ENCODE results near the gene SCAP. TPM values are rescaled to one million over a fixed set of nuclear protein-coding genes. Genes with fewer than 3 reads are reported as not detected.

The SCAP gene
- total and polyA plus RNA-seq, 2 of the 13 experiments (the other 11 are each of a cell fraction or from before 2014, with no cell fraction given): 40.4 to 53.3 TPM

GRCh38 chr3:47406762-47407149 lies 69.0 kb downstream of the SCAP start (continued):
- TF ChIP-seq ZBTB40 (IDR thresholded peaks at IDR 0.05): no peak
- no peak for TF ChIP-seq ZBTB40 (CRISPR knock-in tag; IDR thresholded peaks at IDR 0.05)
- TF ChIP-seq, protein P1, sequence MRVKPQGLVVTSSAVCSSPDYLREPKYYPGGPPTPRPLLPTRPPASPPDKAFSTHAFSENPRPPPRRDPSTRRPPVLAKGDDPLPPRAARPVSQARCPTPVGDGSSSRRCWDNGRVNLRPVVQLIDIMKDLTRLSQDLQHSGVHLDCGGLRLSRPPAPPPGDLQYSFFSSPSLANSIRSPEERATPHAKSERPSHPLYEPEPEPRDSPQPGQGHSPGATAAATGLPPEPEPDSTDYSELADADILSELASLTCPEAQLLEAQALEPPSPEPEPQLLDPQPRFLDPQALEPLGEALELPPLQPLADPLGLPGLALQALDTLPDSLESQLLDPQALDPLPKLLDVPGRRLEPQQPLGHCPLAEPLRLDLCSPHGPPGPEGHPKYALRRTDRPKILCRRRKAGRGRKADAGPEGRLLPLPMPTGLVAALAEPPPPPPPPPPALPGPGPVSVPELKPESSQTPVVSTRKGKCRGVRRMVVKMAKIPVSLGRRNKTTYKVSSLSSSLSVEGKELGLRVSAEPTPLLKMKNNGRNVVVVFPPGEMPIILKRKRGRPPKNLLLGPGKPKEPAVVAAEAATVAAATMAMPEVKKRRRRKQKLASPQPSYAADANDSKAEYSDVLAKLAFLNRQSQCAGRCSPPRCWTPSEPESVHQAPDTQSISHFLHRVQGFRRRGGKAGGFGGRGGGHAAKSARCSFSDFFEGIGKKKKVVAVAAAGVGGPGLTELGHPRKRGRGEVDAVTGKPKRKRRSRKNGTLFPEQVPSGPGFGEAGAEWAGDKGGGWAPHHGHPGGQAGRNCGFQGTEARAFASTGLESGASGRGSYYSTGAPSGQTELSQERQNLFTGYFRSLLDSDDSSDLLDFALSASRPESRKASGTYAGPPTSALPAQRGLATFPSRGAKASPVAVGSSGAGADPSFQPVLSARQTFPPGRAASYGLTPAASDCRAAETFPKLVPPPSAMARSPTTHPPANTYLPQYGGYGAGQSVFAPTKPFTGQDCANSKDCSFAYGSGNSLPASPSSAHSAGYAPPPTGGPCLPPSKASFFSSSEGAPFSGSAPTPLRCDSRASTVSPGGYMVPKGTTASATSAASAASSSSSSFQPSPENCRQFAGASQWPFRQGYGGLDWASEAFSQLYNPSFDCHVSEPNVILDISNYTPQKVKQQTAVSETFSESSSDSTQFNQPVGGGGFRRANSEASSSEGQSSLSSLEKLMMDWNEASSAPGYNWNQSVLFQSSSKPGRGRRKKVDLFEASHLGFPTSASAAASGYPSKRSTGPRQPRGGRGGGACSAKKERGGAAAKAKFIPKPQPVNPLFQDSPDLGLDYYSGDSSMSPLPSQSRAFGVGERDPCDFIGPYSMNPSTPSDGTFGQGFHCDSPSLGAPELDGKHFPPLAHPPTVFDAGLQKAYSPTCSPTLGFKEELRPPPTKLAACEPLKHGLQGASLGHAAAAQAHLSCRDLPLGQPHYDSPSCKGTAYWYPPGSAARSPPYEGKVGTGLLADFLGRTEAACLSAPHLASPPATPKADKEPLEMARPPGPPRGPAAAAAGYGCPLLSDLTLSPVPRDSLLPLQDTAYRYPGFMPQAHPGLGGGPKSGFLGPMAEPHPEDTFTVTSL (CRISPR knock-in tag; IDR thresholded peaks at IDR 0.05; ENCODE audit: borderline replicate concordance): no peak
- TF ChIP-seq MAFF (IDR thresholded peaks at IDR 0.05; ENCODE audit: low read depth, low read length): no peak
- TF ChIP-seq TOPORS (CRISPR knock-in tag; IDR thresholded peaks at IDR 0.05): no peak
- no peak for TF ChIP-seq ZBTB14 (CRISPR knock-in tag; IDR thresholded peaks at IDR 0.05)
- no peak for TF ChIP-seq ZNF724P (CRISPR knock-in tag; IDR thresholded peaks at IDR 0.05; ENCODE audit: borderline replicate concordance)
- TF ChIP-seq ZFP1 (CRISPR knock-in tag; IDR thresholded peaks at IDR 0.05): no peak
- no peak for TF ChIP-seq ZNF205 (CRISPR knock-in tag; IDR thresholded peaks at IDR 0.05)
- TF ChIP-seq TMF1 (CRISPR knock-in tag; IDR thresholded peaks at IDR 0.05; ENCODE audit: low read depth): no peak
- TF ChIP-seq MYNN (CRISPR knock-in tag; IDR thresholded peaks at IDR 0.05; ENCODE audit: low read depth): no peak

Data from HepG2 (cell line).